Neural cell (in vitro differentiated cells): ENCODE measurements around the gene CCND3. TPM values are rescaled to one million over a fixed set of nuclear protein-coding genes. Genes with fewer than 3 reads are reported as not detected.

Source experiments
- H2AFZ ChIP-seq: fragments of 200-600, 300-800 bp; sonication (generic), shearing (Covaris generic); 2 replicates; pipeline ENCODE4 v1.6.0; 2014; ENCODE audit warnings: low read depth, mild to moderate bottlenecking, antibody characterized with exemption, low read length, moderate library complexity
- H3F3A ChIP-seq: fragments of 200-600 bp; shearing (Covaris generic); 2 replicates; pipeline ENCODE4 v1.6.1; 2016; ENCODE audit warnings: mild to moderate bottlenecking, moderate library complexity, mixed read lengths, antibody characterized with exemption, low read length; ENCODE audit not compliant: insufficient read depth, poor library complexity, severe bottlenecking
- H3K27ac ChIP-seq: fragments of 200-600, 300-800 bp; sonication (generic), shearing (Covaris generic); 2 replicates; pipeline ENCODE4 v1.5.1; 2014; ENCODE audit warnings: mild to moderate bottlenecking, low read length, moderate library complexity
- H3K27me3 ChIP-seq: fragments of 300-800, 200-600 bp; sonication (generic), shearing (Covaris generic); 2 replicates; pipeline ENCODE4 v1.6.0; 2014; ENCODE audit warnings: mild to moderate bottlenecking, low read depth, low read length, moderate library complexity; ENCODE audit not compliant: insufficient read depth
- H3K36me3 ChIP-seq: fragments of 300-800, 200-600 bp; sonication (generic), shearing (Covaris generic); 2 replicates; pipeline ENCODE4 v1.5.1; 2014; ENCODE audit warnings: mild to moderate bottlenecking, antibody characterized with exemption, low read length, moderate library complexity; ENCODE audit not compliant: insufficient read depth
- H3K4me2 ChIP-seq: fragments of 300-800, 200-600 bp; sonication (generic), shearing (Covaris generic); 2 replicates; pipeline ENCODE4 v1.6.0; 2014; ENCODE audit warnings: mild to moderate bottlenecking, low read length
- H3K4me3 ChIP-seq: fragments of 300-800, 200-600 bp; sonication (generic), shearing (Covaris generic); 2 replicates; pipeline ENCODE4 v1.5.1; 2014; ENCODE audit warnings: mild to moderate bottlenecking, low read length, moderate library complexity
- H3K79me2 ChIP-seq: fragments of 200-600 bp; shearing (Covaris generic); replicated peaks from 2 replicates; pipeline ENCODE4 v1.6.0; 2014; ENCODE audit warnings: mild to moderate bottlenecking, low read length, moderate library complexity; ENCODE audit not compliant: insufficient read depth
- H3K9ac ChIP-seq: fragments of 300-800, 200-600 bp; sonication (generic), shearing (Covaris generic); 2 replicates; pipeline ENCODE4 v1.6.1; 2016; ENCODE audit warnings: mild to moderate bottlenecking, low read length, mixed read lengths
- H3K9me2 ChIP-seq: fragments of 200-600 bp; shearing (Covaris generic); 2 replicates; pipeline ENCODE4 v1.6.1; 2016; ENCODE audit warnings: mild to moderate bottlenecking, low read length, mixed read lengths; ENCODE audit not compliant: insufficient read depth
- H3K9me3 ChIP-seq: fragments of 200-600, 300-800 bp; sonication (generic), shearing (Covaris generic); 2 replicates; pipeline ENCODE4 v1.6.1; 2016; ENCODE audit warnings: mild to moderate bottlenecking, mixed run types, low read length, moderate library complexity, mixed read lengths
- H4K20me1 ChIP-seq: fragments of 200-600 bp; shearing (Covaris generic); 2 replicates; pipeline ENCODE4 v1.6.1; 2016; ENCODE audit warnings: mild to moderate bottlenecking, mixed run types; ENCODE audit not compliant: insufficient read depth
- EP300 ChIP-seq: fragments of 450-650 bp; conservative IDR thresholded peaks from 2 replicates; pipeline ENCODE4 v1.6.1; 2014; ENCODE audit warnings: antibody characterized with exemption, mild to moderate bottlenecking, moderate library complexity; ENCODE audit not compliant: poor library complexity, severe bottlenecking
- EZH2 ChIP-seq: fragments of 200-600, 300-800 bp; shearing (Covaris generic), sonication (generic); IDR thresholded peaks from 2 replicates; pipeline ENCODE4 v1.6.1; 2014; ENCODE audit warnings: antibody characterized with exemption, low read length, borderline replicate concordance, mild to moderate bottlenecking; ENCODE audit not compliant: insufficient read depth, poor library complexity, severe bottlenecking
- MXI1 ChIP-seq: fragments of 450-650 bp; conservative IDR thresholded peaks from 2 replicates; pipeline ENCODE4 v1.6.1; 2014; ENCODE audit warnings: antibody characterized with exemption, mild to moderate bottlenecking; ENCODE audit not compliant: poor library complexity, severe bottlenecking
- POLR2AphosphoS5 ChIP-seq: IDR thresholded peaks from 2 replicates; pipeline ENCODE4 v1.6.1; 2012
- RAD21 ChIP-seq: fragments of 450-650 bp; conservative IDR thresholded peaks from 2 replicates; pipeline ENCODE4 v1.6.1; 2014; ENCODE audit warnings: antibody characterized with exemption, mild to moderate bottlenecking, moderate library complexity
- SMC3 ChIP-seq: fragments of 450-650 bp; conservative IDR thresholded peaks from 2 replicates; pipeline ENCODE4 v1.6.1; 2014; ENCODE audit warnings: antibody characterized with exemption, mild to moderate bottlenecking, moderate library complexity; ENCODE audit not compliant: poor library complexity
- TAF1 ChIP-seq: IDR thresholded peaks from 2 replicates; pipeline ENCODE4 v1.6.1; 2012; ENCODE audit warnings: low read depth
- polyA plus RNA-seq: library from polyadenylated mRNA; depleted of rRNA; stranded (reverse); fragments of >200 nt; gene quantifications from 2 replicates; pipeline ENCODE4 v1.2.3, GENCODE V29; 2014
- TF ChIP-seq, protein P1 (sequence below): IDR thresholded peaks from 2 replicates; pipeline ENCODE4 v1.6.1; 2012; ENCODE audit warnings: borderline replicate concordance
- TF ChIP-seq, protein P2 (sequence below): fragments of 450-650 bp; IDR thresholded peaks from 2 replicates; pipeline ENCODE4 v1.5.1; 2014; ENCODE audit warnings: antibody characterized with exemption, mild to moderate bottlenecking, moderate library complexity; ENCODE audit not compliant: poor library complexity, severe bottlenecking

Gene CCND3
- polyA plus RNA-seq, 1 donor from 2014 or later, result 15.7 TPM

DNA sequence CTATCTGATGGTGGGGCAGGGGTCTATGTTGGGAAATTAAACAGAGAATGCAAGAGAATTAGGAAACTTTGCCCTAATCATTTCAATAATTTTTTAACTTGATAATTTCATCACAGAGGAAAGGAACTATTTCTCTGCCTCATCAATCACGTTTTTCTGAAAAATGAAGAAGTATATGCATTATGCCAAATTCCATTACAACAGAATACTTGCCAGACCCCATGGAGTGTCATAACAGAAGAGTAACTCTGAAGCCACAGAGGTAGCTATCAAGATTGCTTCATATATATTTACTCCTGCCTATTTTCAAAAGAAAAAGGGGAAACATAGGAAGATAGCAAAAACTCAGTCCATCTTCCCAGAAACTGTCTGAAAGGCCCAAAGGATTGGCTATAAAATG lies 40.7 kb downstream of the CCND3 start:
- Histone ChIP-seq H4K20me1 (no peaks in the 10 kb centered on the region), H3K27ac (no peak overlapping the region), H3K36me3 (peaks cover 1% of the 10 kb centered on the region), H3K9me2 (no peaks in the 10 kb centered on the region), H3K9ac (no peak overlapping the region), H3K4me2 (no peak overlapping the region), H3K9me3 (no peaks in the 10 kb centered on the region), H2AFZ (no peak overlapping the region), H3K27me3 (no peaks in the 10 kb centered on the region), H3F3A (no peaks in the 10 kb centered on the region), H3K79me2 (no peaks in the 10 kb centered on the region), H3K4me3 (no peak overlapping the region)
- TF ChIP-seq MXI1, result no peak
- TF ChIP-seq TAF1, result no peak
- no peak for TF ChIP-seq EP300

DNA sequence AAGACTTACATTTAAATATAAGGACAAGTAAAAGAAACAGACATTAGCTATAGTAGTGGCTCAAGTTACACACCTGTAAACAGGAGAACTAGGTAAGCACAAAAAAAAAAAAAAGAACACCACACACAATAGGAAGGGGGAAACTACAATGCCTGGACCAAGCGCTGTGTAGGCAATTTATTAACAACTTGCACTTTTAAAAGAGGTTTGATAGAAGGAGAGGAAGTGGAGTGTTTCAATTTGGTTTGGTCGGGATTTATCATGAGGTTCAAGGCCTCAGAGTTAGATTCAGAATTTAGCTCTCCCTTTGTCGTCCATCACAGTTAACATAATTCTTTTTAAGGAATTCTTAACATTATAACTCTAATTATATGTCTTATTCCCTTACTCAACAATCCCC lies 45.3 kb downstream of the CCND3 start:
- no peaks in the 10 kb centered on the region for H3K9me3 ChIP-seq
- peak overlapping the region; percentile 81 for H3K4me3 ChIP-seq
- H3K9me2 ChIP-seq, result no peaks in the 10 kb centered on the region
- no peak overlapping the region for H2AFZ ChIP-seq
- no peaks in the 10 kb centered on the region for H4K20me1 ChIP-seq
- H3K9ac ChIP-seq, result peak overlapping the region; percentile 86
- H3K36me3 ChIP-seq, result no peaks in the 10 kb centered on the region
- H3F3A ChIP-seq, result peaks cover 6% of the 10 kb centered on the region
- H3K4me2 ChIP-seq, result peak overlapping the region; percentile 97
- peak overlapping the region; percentile 94 for H3K27ac ChIP-seq
- H3K27me3 ChIP-seq, result no peaks in the 10 kb centered on the region
- no peak for TF ChIP-seq EP300
- TF ChIP-seq RAD21, result no peak
- TF ChIP-seq MXI1, result no peak
- TF ChIP-seq TAF1, result no peak
- no peak for TF ChIP-seq SMC3
- TF ChIP-seq, protein P1, sequence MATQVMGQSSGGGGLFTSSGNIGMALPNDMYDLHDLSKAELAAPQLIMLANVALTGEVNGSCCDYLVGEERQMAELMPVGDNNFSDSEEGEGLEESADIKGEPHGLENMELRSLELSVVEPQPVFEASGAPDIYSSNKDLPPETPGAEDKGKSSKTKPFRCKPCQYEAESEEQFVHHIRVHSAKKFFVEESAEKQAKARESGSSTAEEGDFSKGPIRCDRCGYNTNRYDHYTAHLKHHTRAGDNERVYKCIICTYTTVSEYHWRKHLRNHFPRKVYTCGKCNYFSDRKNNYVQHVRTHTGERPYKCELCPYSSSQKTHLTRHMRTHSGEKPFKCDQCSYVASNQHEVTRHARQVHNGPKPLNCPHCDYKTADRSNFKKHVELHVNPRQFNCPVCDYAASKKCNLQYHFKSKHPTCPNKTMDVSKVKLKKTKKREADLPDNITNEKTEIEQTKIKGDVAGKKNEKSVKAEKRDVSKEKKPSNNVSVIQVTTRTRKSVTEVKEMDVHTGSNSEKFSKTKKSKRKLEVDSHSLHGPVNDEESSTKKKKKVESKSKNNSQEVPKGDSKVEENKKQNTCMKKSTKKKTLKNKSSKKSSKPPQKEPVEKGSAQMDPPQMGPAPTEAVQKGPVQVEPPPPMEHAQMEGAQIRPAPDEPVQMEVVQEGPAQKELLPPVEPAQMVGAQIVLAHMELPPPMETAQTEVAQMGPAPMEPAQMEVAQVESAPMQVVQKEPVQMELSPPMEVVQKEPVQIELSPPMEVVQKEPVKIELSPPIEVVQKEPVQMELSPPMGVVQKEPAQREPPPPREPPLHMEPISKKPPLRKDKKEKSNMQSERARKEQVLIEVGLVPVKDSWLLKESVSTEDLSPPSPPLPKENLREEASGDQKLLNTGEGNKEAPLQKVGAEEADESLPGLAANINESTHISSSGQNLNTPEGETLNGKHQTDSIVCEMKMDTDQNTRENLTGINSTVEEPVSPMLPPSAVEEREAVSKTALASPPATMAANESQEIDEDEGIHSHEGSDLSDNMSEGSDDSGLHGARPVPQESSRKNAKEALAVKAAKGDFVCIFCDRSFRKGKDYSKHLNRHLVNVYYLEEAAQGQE, result no peak
- TF ChIP-seq POLR2AphosphoS5, result no peak
- TF ChIP-seq, protein P2, sequence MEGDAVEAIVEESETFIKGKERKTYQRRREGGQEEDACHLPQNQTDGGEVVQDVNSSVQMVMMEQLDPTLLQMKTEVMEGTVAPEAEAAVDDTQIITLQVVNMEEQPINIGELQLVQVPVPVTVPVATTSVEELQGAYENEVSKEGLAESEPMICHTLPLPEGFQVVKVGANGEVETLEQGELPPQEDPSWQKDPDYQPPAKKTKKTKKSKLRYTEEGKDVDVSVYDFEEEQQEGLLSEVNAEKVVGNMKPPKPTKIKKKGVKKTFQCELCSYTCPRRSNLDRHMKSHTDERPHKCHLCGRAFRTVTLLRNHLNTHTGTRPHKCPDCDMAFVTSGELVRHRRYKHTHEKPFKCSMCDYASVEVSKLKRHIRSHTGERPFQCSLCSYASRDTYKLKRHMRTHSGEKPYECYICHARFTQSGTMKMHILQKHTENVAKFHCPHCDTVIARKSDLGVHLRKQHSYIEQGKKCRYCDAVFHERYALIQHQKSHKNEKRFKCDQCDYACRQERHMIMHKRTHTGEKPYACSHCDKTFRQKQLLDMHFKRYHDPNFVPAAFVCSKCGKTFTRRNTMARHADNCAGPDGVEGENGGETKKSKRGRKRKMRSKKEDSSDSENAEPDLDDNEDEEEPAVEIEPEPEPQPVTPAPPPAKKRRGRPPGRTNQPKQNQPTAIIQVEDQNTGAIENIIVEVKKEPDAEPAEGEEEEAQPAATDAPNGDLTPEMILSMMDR, result no peak
- no peak for TF ChIP-seq EZH2
- H3K79me2 ChIP-seq, result peaks cover 20% of the 10 kb centered on the region
